WTC11 (cell line): ENCODE results near the gene STRN4. TPM values are rescaled to one million over a fixed set of nuclear protein-coding genes. Genes with fewer than 3 reads are reported as not detected.

ENCODE experiments used
- CTCF ChIP-seq: fragments of 200-600 bp; IDR thresholded peaks from 2 replicates; pipeline ENCODE4 v1.8.0; 2022; ENCODE audit warnings: antibody characterized with exemption
- GABPB1 ChIP-seq: sonication (generic); formaldehyde crosslinking; IDR thresholded peaks from 2 replicates; pipeline ENCODE4 v1.8.1; 2023; ENCODE audit warnings: mild to moderate bottlenecking, missing genetic modification reagents
- JAZF1 ChIP-seq: fragments of 250-450 bp; sonication (Bioruptor Pico); IDR thresholded peaks from 2 replicates; pipeline ENCODE4 v1.9.0; 2021; ENCODE audit warnings: moderate library complexity, mild to moderate bottlenecking, inconsistent platforms
- KAT7 ChIP-seq: sonication (generic); formaldehyde crosslinking; IDR thresholded peaks from 2 replicates; pipeline ENCODE4 v1.8.1; 2023; ENCODE audit warnings: missing genetic modification reagents, mild to moderate bottlenecking, borderline replicate concordance
- NR2C2 ChIP-seq: sonication (generic); formaldehyde crosslinking; IDR thresholded peaks from 2 replicates; pipeline ENCODE4 v1.8.0; 2022; ENCODE audit warnings: mild to moderate bottlenecking, missing genetic modification reagents
- PRDM15 ChIP-seq: sonication (generic); formaldehyde crosslinking; IDR thresholded peaks from 2 replicates; pipeline ENCODE4 v1.8.0; 2022; ENCODE audit warnings: missing genetic modification reagents
- RELA ChIP-seq: sonication (generic); formaldehyde crosslinking; IDR thresholded peaks from 2 replicates; pipeline ENCODE4 v1.8.1; 2022; ENCODE audit warnings: missing genetic modification reagents, mild to moderate bottlenecking, borderline replicate concordance
- ZSCAN18 ChIP-seq: fragments of 250-450 bp; sonication (Bioruptor Pico); IDR thresholded peaks from 2 replicates; pipeline ENCODE4 v2.1.2; 2022; ENCODE audit warnings: mild to moderate bottlenecking, moderate library complexity
- total RNA-seq: library from RNA; stranded (reverse); gene quantifications from 3 replicates; pipeline ENCODE4 v1.2.3, GENCODE V29; 2021
- TF ChIP-seq, protein P1 (sequence below): sonication (generic); formaldehyde crosslinking; IDR thresholded peaks from 2 replicates; pipeline ENCODE4 v1.8.1; 2023; ENCODE audit warnings: mild to moderate bottlenecking, missing genetic modification reagents
- TF ChIP-seq, protein P2 (sequence below): sonication (generic); formaldehyde crosslinking; IDR thresholded peaks from 2 replicates; pipeline ENCODE4 v1.8.0; 2022; ENCODE audit warnings: mild to moderate bottlenecking, missing genetic modification reagents
- TF ChIP-seq, protein P3 (sequence below): fragments of 250-450 bp; sonication (Bioruptor Pico); IDR thresholded peaks from 2 replicates; pipeline ENCODE4 v1.9.0; 2021; ENCODE audit warnings: mild to moderate bottlenecking
- TF ChIP-seq, protein P4 (sequence below): sonication (generic); formaldehyde crosslinking; IDR thresholded peaks from 2 replicates; pipeline ENCODE4 v1.8.1; 2023; ENCODE audit warnings: mild to moderate bottlenecking, moderate library complexity, missing genetic modification reagents

Gene STRN4
- total RNA-seq, 1 experiment from 2014 or later = 144 TPM

GRCh38 chr19:46784262-46785053 lies 38.2 kb upstream of the STRN4 start (continued):
- no peak for TF ChIP-seq RELA
- TF ChIP-seq PRDM15 (CRISPR knock-in tag) = no peak
- TF ChIP-seq ZSCAN18 (CRISPR knock-in tag) = no peak
- TF ChIP-seq, protein P1, sequence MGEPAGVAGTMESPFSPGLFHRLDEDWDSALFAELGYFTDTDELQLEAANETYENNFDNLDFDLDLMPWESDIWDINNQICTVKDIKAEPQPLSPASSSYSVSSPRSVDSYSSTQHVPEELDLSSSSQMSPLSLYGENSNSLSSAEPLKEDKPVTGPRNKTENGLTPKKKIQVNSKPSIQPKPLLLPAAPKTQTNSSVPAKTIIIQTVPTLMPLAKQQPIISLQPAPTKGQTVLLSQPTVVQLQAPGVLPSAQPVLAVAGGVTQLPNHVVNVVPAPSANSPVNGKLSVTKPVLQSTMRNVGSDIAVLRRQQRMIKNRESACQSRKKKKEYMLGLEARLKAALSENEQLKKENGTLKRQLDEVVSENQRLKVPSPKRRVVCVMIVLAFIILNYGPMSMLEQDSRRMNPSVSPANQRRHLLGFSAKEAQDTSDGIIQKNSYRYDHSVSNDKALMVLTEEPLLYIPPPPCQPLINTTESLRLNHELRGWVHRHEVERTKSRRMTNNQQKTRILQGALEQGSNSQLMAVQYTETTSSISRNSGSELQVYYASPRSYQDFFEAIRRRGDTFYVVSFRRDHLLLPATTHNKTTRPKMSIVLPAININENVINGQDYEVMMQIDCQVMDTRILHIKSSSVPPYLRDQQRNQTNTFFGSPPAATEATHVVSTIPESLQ (CRISPR knock-in tag) = no peak
- TF ChIP-seq GABPB1 (CRISPR knock-in tag) = peak; percentile 100
- 0 out of 2 replicates have a peak, but pooled peaks have one; percentile 16 for TF ChIP-seq NR2C2 (CRISPR knock-in tag)
- TF ChIP-seq, protein P2, sequence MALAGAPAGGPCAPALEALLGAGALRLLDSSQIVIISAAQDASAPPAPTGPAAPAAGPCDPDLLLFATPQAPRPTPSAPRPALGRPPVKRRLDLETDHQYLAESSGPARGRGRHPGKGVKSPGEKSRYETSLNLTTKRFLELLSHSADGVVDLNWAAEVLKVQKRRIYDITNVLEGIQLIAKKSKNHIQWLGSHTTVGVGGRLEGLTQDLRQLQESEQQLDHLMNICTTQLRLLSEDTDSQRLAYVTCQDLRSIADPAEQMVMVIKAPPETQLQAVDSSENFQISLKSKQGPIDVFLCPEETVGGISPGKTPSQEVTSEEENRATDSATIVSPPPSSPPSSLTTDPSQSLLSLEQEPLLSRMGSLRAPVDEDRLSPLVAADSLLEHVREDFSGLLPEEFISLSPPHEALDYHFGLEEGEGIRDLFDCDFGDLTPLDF = peak; percentile 27; the same call in 1 of the 2 replicates
- TF ChIP-seq CTCF = no peak
- TF ChIP-seq, protein P3, sequence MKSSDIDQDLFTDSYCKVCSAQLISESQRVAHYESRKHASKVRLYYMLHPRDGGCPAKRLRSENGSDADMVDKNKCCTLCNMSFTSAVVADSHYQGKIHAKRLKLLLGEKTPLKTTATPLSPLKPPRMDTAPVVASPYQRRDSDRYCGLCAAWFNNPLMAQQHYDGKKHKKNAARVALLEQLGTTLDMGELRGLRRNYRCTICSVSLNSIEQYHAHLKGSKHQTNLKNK (CRISPR knock-in tag) = no peak
- TF ChIP-seq KAT7 (CRISPR knock-in tag) = no peak
- TF ChIP-seq, protein P4, sequence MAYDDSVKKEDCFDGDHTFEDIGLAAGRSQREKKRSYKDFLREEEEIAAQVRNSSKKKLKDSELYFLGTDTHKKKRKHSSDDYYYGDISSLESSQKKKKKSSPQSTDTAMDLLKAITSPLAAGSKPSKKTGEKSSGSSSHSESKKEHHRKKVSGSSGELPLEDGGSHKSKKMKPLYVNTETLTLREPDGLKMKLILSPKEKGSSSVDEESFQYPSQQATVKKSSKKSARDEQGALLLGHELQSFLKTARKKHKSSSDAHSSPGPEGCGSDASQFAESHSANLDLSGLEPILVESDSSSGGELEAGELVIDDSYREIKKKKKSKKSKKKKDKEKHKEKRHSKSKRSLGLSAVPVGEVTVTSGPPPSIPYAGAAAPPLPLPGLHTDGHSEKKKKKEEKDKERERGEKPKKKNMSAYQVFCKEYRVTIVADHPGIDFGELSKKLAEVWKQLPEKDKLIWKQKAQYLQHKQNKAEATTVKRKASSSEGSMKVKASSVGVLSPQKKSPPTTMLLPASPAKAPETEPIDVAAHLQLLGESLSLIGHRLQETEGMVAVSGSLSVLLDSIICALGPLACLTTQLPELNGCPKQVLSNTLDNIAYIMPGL (CRISPR knock-in tag) = 0 out of 2 replicates have a peak, but pooled peaks have one; percentile 26
- no peak for TF ChIP-seq JAZF1 (CRISPR knock-in tag)
- TF ChIP-seq, all 79 proteins: peak for 12
